Uterus (tissue), 4 donors: ENCODE data around the gene BCL11B. TPM values are rescaled to one million over a fixed set of nuclear protein-coding genes. Genes with fewer than 3 reads are reported as not detected.
"Not testable (repeated sequence)": the region's sequence is repeated elsewhere in the genome, so short reads cannot be mapped to it uniquely, and the experiment has no call there.

Source experiments
- DNase-seq, 2 donors: peaks; one replicate each; pipeline ENCODE4 v3.0.0-alpha.2; 2019 to 2020
- H3K27ac ChIP-seq, 2 donors: fragments of 200-600 bp; sonication (generic); 1 replicate in 1 of 2; 2 replicates in 1 of 2; pipeline ENCODE4 v1.5.1; 2016 to 2018
- H3K27me3 ChIP-seq, 2 donors: fragments of 200-600 bp; sonication (generic); one replicate each; pipeline ENCODE4 v1.5.1; 2018 to 2019; ENCODE audit warnings: control low read depth in 1 of 2
- H3K36me3 ChIP-seq, 2 donors: fragments of 200-600 bp; sonication (generic); one replicate each; pipeline ENCODE4 v1.5.1; 2019; ENCODE audit warnings: control low read depth in 1 of 2
- H3K4me1 ChIP-seq, 2 donors: fragments of 200-600 bp; sonication (generic); one replicate each; pipeline ENCODE4 v1.5.1; 2018 to 2019; ENCODE audit warnings: control low read depth in 1 of 2
- H3K4me3 ChIP-seq, 2 donors: fragments of 200-600 bp; sonication (generic); 1 replicate in 1 of 2; 2 replicates in 1 of 2; pipeline ENCODE4 v1.5.1; 2018 to 2019; ENCODE audit warnings: mild to moderate bottlenecking in 1 of 2
- H3K9me3 ChIP-seq, 2 donors: fragments of 200-600 bp; sonication (generic); one replicate each; pipeline ENCODE4 v1.5.1; 2019; ENCODE audit warnings: control low read depth in 1 of 2
- POLR2A ChIP-seq, 2 donors: fragments of 450-650 bp; IDR thresholded peaks; one replicate each; pipeline ENCODE4 v1.6.1; 2016; ENCODE audit warnings: antibody characterized with exemption in 2 of 2, mild to moderate bottlenecking in 1 of 2, moderate library complexity in 1 of 2
- intact Hi-C: fragments of 100-400 bp; cut with DNase I; formaldehyde crosslinking; loops from one replicate; pipeline ENCODE4 v1.15.1; 2023; ENCODE audit warnings: low total_unique reads
- total RNA-seq, 4 donors: library from RNA; depleted of rRNA in 3 of 4; stranded (reverse); fragments of >200 nt in 3 of 4; gene quantifications; one replicate each; pipeline versions ENCODE4 v1.1.0 to v1.2.4, GENCODE V29; 2014 to 2023
- TF ChIP-seq, protein P1 (sequence below), 4 experiments: fragments of 200-600 bp in 2 of 4; fragments of 450-650 bp in 2 of 4; sonication (generic) in 2 of 4; IDR thresholded peaks; one replicate each; pipeline ENCODE4 v1.5.1; 2016 to 2019; ENCODE audit warnings: antibody characterized with exemption in 4 of 4, mild to moderate bottlenecking in 2 of 4, moderate library complexity in 1 of 4
- donor health status: DM: yes; HTN: yes; CAD: no.

The BCL11B gene
- total RNA-seq, 4 donors from 2014 or later: 0.29 to 0.55 (median 0.46) TPM; not detected in 1

DNA sequence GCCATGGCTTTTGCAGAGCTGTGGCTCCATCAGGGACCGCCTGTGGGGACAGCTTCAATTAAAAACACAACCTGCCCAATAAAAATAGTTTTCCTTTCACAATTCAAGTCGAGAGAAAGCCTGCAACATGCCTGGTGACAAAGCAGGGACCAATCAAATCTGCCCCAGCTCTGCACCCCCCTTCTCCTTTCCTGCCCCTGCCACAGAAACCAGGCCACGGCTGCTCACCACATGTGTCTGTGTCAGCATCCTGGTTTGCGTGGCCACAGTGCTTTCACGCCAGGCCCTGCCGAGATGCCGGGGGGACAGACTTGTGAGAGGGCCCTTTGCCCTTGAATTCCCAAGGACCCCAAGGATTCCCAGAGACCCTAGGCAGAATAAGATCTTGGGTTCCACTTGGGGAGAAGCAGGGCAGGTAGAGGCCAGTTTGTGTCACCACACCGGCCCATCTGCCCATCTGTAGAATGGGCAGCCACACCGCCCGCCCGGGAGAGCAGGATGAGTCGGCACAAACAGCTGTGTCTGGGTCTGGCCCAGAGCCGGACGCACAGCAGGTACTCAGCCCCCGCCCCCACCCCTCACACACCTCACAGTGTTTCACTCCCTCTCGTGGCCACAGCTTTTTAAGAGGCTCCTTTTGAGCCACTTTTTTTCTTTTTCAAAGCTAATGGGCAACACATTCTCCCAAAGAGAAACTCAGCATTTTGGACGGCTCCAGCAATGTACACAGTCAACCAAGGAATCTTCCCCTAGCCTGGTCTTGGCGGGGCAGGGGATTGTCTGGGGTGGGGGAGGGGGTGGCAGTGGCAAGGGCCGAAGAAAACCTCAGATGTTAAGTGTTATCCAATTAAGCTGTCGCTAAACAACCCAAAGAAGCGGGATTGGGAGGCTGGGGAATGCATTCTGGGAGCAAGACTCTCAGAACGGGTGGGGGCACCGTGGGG lies 41.5 kb downstream of the BCL11B start:
- Histone ChIP-seq H3K4me3 (no peak overlapping the region), H3K4me1 (no peaks in the 10 kb centered on the region), H3K27ac (no peak overlapping the region), H3K9me3 (no peaks in the 10 kb centered on the region), H3K36me3 (no peaks in the 10 kb centered on the region), H3K27me3 (peaks cover 0 to 8% of the 10 kb centered on the region in 2 donors)
- DNase-seq: no peak
- TF ChIP-seq, protein P1, sequence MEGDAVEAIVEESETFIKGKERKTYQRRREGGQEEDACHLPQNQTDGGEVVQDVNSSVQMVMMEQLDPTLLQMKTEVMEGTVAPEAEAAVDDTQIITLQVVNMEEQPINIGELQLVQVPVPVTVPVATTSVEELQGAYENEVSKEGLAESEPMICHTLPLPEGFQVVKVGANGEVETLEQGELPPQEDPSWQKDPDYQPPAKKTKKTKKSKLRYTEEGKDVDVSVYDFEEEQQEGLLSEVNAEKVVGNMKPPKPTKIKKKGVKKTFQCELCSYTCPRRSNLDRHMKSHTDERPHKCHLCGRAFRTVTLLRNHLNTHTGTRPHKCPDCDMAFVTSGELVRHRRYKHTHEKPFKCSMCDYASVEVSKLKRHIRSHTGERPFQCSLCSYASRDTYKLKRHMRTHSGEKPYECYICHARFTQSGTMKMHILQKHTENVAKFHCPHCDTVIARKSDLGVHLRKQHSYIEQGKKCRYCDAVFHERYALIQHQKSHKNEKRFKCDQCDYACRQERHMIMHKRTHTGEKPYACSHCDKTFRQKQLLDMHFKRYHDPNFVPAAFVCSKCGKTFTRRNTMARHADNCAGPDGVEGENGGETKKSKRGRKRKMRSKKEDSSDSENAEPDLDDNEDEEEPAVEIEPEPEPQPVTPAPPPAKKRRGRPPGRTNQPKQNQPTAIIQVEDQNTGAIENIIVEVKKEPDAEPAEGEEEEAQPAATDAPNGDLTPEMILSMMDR (IDR thresholded peaks at IDR 0.05): no peak
- no peak for TF ChIP-seq POLR2A (IDR thresholded peaks at IDR 0.05)
- intact Hi-C loops: no loop called here

DNA sequence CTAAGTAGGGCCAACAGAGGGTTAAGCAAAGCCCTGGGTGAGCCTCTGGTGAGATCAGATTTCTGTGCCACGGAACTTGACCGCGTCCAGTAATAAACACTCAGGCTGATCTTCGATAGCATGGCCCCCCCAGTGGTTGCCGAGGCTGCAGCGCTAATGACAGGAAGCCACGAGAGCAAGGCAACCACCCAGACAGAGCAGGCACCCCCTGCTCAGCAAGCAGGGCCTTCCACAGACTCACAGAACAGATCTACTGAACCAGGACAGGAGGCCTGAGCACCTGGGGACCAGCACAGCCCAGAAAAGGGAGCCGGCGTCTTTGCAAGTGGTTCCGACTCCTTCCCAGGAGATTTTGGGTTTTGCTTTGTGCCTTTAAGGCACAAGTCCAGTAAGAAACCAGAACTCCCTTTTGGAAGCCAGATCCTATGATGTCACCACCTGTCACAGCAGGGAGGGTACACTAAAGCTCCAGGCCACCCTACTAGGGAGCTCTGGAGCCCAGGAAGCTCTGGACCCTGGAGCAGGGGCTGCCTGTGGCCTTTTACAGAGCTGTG lies 42.3 kb downstream of the BCL11B start:
- DNase-seq: no peak
- intact Hi-C loops: no loop called here
- no peak for TF ChIP-seq POLR2A (IDR thresholded peaks at IDR 0.05)
- TF ChIP-seq, protein P1 (IDR thresholded peaks at IDR 0.05): no peak
- Histone ChIP-seq H3K9me3 (no peaks in the 10 kb centered on the region), H3K4me3 (no peak overlapping the region), H3K27me3 (peaks cover 0 to 8% of the 10 kb centered on the region in 2 donors), H3K27ac (no peak overlapping the region), H3K4me1 (no peaks in the 10 kb centered on the region), H3K36me3 (no peaks in the 10 kb centered on the region)

DNA sequence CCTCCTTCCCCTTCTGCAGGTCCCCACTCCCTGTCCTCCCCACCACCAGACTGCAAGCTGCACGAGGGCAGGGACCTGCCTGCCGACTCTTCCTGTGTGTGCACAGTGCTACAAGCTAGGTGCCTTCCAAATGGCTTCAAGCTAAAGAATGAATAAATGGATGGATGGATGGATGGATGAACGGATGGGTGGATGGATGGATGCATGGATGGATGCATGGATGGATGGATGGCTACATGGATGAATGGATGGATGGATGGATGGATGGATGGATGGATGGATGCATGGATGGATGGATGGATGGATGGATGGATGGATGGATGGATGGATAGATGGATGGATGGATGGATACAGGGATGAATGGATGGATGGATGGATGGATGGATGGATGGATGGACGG lies 43.2 kb downstream of the BCL11B start:
- H3K4me3 ChIP-seq, H3K4me1 ChIP-seq, H3K36me3 ChIP-seq, DNase-seq, H3K27ac ChIP-seq, H3K27me3 ChIP-seq, intact Hi-C loops, H3K9me3 ChIP-seq: not testable (repeated sequence)

DNA sequence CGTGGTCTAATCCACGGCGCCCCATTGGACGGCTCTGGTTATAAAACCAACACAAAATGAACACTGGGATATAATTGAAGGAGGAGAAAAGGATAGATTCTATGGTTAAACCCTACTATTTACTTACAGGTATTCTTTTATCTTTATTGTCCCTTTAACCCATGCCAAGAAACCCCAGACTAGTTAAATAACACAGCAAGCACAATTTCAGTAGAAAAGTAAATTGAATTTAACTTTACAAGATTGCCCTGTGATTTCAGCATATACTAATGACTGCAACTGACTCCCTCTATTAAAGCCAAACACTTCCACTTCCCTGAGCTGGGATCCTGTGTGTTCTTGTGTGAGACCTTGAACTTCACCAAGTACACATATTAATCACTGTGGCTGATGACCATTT lies 45.3 kb downstream of the BCL11B start:
- Histone ChIP-seq H3K27me3 (peaks cover 0 to 8% of the 10 kb centered on the region in 2 donors), H3K36me3 (no peaks in the 10 kb centered on the region), H3K9me3 (no peaks in the 10 kb centered on the region), H3K4me3 (no peak overlapping the region), H3K4me1 (no peaks in the 10 kb centered on the region), H3K27ac (no peak overlapping the region)
- no peak for TF ChIP-seq POLR2A (IDR thresholded peaks at IDR 0.05)
- TF ChIP-seq, protein P1 (IDR thresholded peaks at IDR 0.05): no peak
- intact Hi-C loops: no loop called here
- no peak for DNase-seq

DNA sequence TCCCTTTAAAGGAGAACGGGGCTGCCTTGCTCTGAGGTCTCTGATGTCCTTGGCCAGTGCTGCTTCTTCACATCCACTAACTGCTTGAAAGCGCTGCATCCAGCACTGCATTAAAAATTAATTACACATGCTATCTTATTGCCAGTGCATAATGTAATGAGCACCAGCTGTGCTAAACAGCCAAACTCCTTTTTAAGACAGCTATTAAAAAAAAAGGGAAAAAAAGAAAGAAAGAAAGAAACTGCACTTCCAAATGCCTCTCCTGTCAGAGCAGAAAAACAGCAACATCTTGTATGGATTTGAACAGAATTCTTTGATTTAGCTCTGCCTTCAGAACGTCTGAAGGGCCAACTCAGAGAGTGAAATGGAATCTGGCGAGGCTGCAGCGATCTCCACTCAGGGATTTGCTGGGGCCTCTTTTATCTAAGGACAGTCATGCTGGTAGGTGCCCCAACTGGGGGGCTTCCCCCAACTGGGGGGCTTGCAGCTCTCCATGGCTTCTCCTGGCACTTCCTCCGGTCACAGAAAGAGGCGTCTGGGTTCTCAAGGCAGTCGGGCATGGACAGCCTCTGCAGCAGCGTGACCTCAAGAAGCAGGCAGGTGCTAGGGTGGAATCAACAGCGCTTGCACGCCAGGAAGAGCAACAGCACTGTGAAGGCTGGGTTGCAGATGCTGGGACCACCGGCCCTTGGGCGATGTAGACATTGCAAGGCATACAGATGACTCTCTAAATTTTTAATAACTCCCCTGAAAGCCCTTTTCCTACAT lies 46.4 kb downstream of the BCL11B start:
- intact Hi-C loops: no loop called here
- H3K27me3 ChIP-seq: no peaks in the 10 kb centered on the region
- no peak overlapping the region for H3K4me3 ChIP-seq
- no peaks in the 10 kb centered on the region for H3K36me3 ChIP-seq
- no peaks in the 10 kb centered on the region for H3K4me1 ChIP-seq
- no peak for DNase-seq
- no peak for TF ChIP-seq POLR2A (IDR thresholded peaks at IDR 0.05)
- TF ChIP-seq, protein P1 (IDR thresholded peaks at IDR 0.05): no peak
- no peaks in the 10 kb centered on the region for H3K9me3 ChIP-seq
- H3K27ac ChIP-seq: no peak overlapping the region
